SKM-1 treated with dmso at 0.1 percent for 144 hours (cell line): ENCODE data around the gene COL6A6.

Experiments
- DNase-seq: peaks from one replicate; lab custom pipeline; 2025; ENCODE audit not compliant: unreplicated experiment; lab: John Stamatoyannopoulos, UW

Gene COL6A6

GRCh38 chr3:130516645-130517512, at the start of gene COL6A6:
COL6A6 (plus strand) TSS chr3:130517177; CDS start chr3:130560365, 43,188 bp downstream.
- no peak for DNase-seq

GRCh38 chr3:130468311-130468710, 48.7 kb upstream of the COL6A6 start:
- no peak for DNase-seq

- DNase-seq: no peak
Measured at GRCh38 chr3:130470126-130470525, 46.9 kb upstream of the COL6A6 start.

- no peak for DNase-seq
Measured at GRCh38 chr3:130473416-130473815, 43.6 kb upstream of the COL6A6 start.

GRCh38 chr3:130480736-130481135, 36.2 kb upstream of the COL6A6 start:
- no peak for DNase-seq

GRCh38 chr3:130488288-130488687, 28.7 kb upstream of the COL6A6 start:
- DNase-seq: no peak

- no peak for DNase-seq
Measured at GRCh38 chr3:130488769-130489450, 28.1 kb upstream of the COL6A6 start.

- DNase-seq: no peak
Measured at GRCh38 chr3:130490241-130490640, 26.7 kb upstream of the COL6A6 start.

GRCh38 chr3:130491431-130491830, 25.5 kb upstream of the COL6A6 start:
- DNase-seq: no peak

- DNase-seq: no peak
Measured at GRCh38 chr3:130504701-130505100, 12.3 kb upstream of the COL6A6 start.

- DNase-seq: no peak
Measured at GRCh38 chr3:130506031-130506430, 10.9 kb upstream of the COL6A6 start.

GRCh38 chr3:130507746-130508145, 9.2 kb upstream of the COL6A6 start:
- no peak for DNase-seq

GRCh38 chr3:130509008-130509407, 8.0 kb upstream of the COL6A6 start:
- no peak for DNase-seq

GRCh38 chr3:130514681-130515080, 2.3 kb upstream of the COL6A6 start:
- no peak for DNase-seq

- no peak for DNase-seq
Measured at GRCh38 chr3:130515755-130516154, 1.2 kb upstream of the COL6A6 start.

GRCh38 chr3:130517602-130518001, 625 bp downstream of the COL6A6 start:
- DNase-seq: no peak

- no peak for DNase-seq
Measured at GRCh38 chr3:130519754-130520153, 2.8 kb downstream of the COL6A6 start.

GRCh38 chr3:130522399-130522798, 5.4 kb downstream of the COL6A6 start:
- no peak for DNase-seq

- no peak for DNase-seq
Measured at GRCh38 chr3:130527426-130527825, 10.4 kb downstream of the COL6A6 start.

GRCh38 chr3:130528120-130528519, 11.1 kb downstream of the COL6A6 start:
- no peak for DNase-seq

GRCh38 chr3:130529486-130530215, 12.7 kb downstream of the COL6A6 start:
- no peak for DNase-seq

GRCh38 chr3:130533247-130533646, 16.3 kb downstream of the COL6A6 start:
- DNase-seq: no peak
